ENCODE measurements around the gene TSPEAR. TPM values are rescaled to one million over a fixed set of nuclear protein-coding genes. Genes with fewer than 3 reads are reported as not detected.

TSPEAR gene
- total RNA-seq: not detected in 2 replicates
- long read RNA-seq: 0 reads

- DNase-seq (ENCODE audit: low spot score, unreplicated experiment): no peak
- Mint-ChIP-seq H3K27ac (no peak within 1 kb of the TSS), H3K27me3 (peaks cover 89% of the 10 kb centered on the region), H3K4me1 (ENCODE audit: low read depth) (peaks cover 12% of the 10 kb centered on the region), H3K36me3 (ENCODE audit: insufficient read depth) (no peaks in the 10 kb centered on the region), H3K9me3 (ENCODE audit: low read depth) (no peaks in the 10 kb centered on the region), H3K4me3 (ENCODE audit: low read depth) (peak within 1 kb of the TSS; percentile 44)
- TF ChIP-seq CTCF (IDR thresholded peaks at IDR 0.05; ENCODE audit: unreplicated experiment): peak; percentile 40
These were observed at the start of gene TSPEAR for GRCh38 chr21:44711327-44712202. Gene TSPEAR (minus strand): TSS chr21:44711572. CDS start chr21:44711514, 58 bp downstream.

- no peak for TF ChIP-seq CTCF (IDR thresholded peaks at IDR 0.05; ENCODE audit: unreplicated experiment)
- no peaks in the 10 kb centered on the region for H3K9me3 Mint-ChIP-seq (ENCODE audit: low read depth)
- peaks cover 8% of the 10 kb centered on the region for H3K27me3 Mint-ChIP-seq
- no peak overlapping the region for H3K27ac Mint-ChIP-seq
- peaks cover 4% of the 10 kb centered on the region for H3K4me1 Mint-ChIP-seq (ENCODE audit: low read depth)
- no peak overlapping the region for H3K4me3 Mint-ChIP-seq (ENCODE audit: low read depth)
- no peak for DNase-seq (ENCODE audit: low spot score, unreplicated experiment)
- no peaks in the 10 kb centered on the region for H3K36me3 Mint-ChIP-seq (ENCODE audit: insufficient read depth)
These were observed 49.0 kb upstream of the TSPEAR start for GRCh38 chr21:44760376-44760775.

GRCh38 chr21:44759628-44760285 is 48.4 kb upstream of the TSPEAR start:
- TF ChIP-seq CTCF (IDR thresholded peaks at IDR 0.05; ENCODE audit: unreplicated experiment): no peak
- no peak overlapping the region for H3K4me3 Mint-ChIP-seq (ENCODE audit: low read depth)
- no peak overlapping the region for H3K27ac Mint-ChIP-seq
- DNase-seq (ENCODE audit: low spot score, unreplicated experiment): no peak
- no peaks in the 10 kb centered on the region for H3K36me3 Mint-ChIP-seq (ENCODE audit: insufficient read depth)
- H3K27me3 Mint-ChIP-seq: peaks cover 8% of the 10 kb centered on the region
- peaks cover 2% of the 10 kb centered on the region for H3K4me1 Mint-ChIP-seq (ENCODE audit: low read depth)
- peaks cover 4% of the 10 kb centered on the region for H3K9me3 Mint-ChIP-seq (ENCODE audit: low read depth)

GRCh38 chr21:44758781-44759627 is 47.6 kb upstream of the TSPEAR start:
- no peak overlapping the region for H3K4me3 Mint-ChIP-seq (ENCODE audit: low read depth)
- peaks cover 5% of the 10 kb centered on the region for H3K9me3 Mint-ChIP-seq (ENCODE audit: low read depth)
- H3K27ac Mint-ChIP-seq: no peak overlapping the region
- peaks cover 2% of the 10 kb centered on the region for H3K4me1 Mint-ChIP-seq (ENCODE audit: low read depth)
- no peaks in the 10 kb centered on the region for H3K36me3 Mint-ChIP-seq (ENCODE audit: insufficient read depth)
- DNase-seq (ENCODE audit: low spot score, unreplicated experiment): no peak
- peaks cover 8% of the 10 kb centered on the region for H3K27me3 Mint-ChIP-seq
- no peak for TF ChIP-seq CTCF (IDR thresholded peaks at IDR 0.05; ENCODE audit: unreplicated experiment)

GRCh38 chr21:44758141-44758561 is 46.8 kb upstream of the TSPEAR start:
- Mint-ChIP-seq H3K27me3 (peaks cover 12% of the 10 kb centered on the region), H3K36me3 (ENCODE audit: insufficient read depth) (no peaks in the 10 kb centered on the region), H3K27ac (no peak overlapping the region), H3K9me3 (ENCODE audit: low read depth) (peaks cover 5% of the 10 kb centered on the region), H3K4me1 (ENCODE audit: low read depth) (peaks cover 2% of the 10 kb centered on the region), H3K4me3 (ENCODE audit: low read depth) (no peak overlapping the region)
- DNase-seq (ENCODE audit: low spot score, unreplicated experiment): peak; percentile 8
- TF ChIP-seq CTCF (IDR thresholded peaks at IDR 0.05; ENCODE audit: unreplicated experiment): no peak
